ENCODE results near the gene TST. TPM values are rescaled to one million over a fixed set of nuclear protein-coding genes. Genes with fewer than 3 reads are reported as not detected.
A peak's percentile ranks its signal among the peaks of the same experiment; 100 is the strongest.

TST gene
- total RNA-seq, 1 donor from 2014 or later, result 21.5 TPM

DNA sequence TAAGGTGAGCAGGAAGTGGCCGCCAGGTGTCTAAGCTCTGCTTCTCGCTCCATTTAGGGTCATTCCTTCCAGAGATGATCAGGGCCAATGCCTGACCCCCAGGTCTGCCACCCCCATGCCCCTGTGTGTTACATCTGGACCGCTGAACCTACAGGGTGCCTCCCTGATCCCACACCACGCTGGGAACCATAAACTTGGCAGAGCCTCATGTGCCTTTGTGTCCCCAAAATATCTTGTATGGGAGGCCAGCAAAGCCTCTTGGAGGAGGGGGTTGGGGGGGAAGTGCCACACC is 3.7 kb downstream of the TST start:
- no peak for DNase-seq (ENCODE audit: low spot score)
- peaks cover 11% of the 10 kb centered on the region for H3F3A ChIP-seq (ENCODE audit: low read depth)
- H3K36me3 ChIP-seq, result no peaks in the 10 kb centered on the region
- no peaks in the 10 kb centered on the region for H3K9me3 ChIP-seq (ENCODE audit: low read depth)
- H3K9ac ChIP-seq, result no peak overlapping the region
- H3K4me1 Mint-ChIP-seq, result peaks cover 27% of the 10 kb centered on the region
- no peak overlapping the region for H3K27ac ChIP-seq
- TF ChIP-seq, protein P1, sequence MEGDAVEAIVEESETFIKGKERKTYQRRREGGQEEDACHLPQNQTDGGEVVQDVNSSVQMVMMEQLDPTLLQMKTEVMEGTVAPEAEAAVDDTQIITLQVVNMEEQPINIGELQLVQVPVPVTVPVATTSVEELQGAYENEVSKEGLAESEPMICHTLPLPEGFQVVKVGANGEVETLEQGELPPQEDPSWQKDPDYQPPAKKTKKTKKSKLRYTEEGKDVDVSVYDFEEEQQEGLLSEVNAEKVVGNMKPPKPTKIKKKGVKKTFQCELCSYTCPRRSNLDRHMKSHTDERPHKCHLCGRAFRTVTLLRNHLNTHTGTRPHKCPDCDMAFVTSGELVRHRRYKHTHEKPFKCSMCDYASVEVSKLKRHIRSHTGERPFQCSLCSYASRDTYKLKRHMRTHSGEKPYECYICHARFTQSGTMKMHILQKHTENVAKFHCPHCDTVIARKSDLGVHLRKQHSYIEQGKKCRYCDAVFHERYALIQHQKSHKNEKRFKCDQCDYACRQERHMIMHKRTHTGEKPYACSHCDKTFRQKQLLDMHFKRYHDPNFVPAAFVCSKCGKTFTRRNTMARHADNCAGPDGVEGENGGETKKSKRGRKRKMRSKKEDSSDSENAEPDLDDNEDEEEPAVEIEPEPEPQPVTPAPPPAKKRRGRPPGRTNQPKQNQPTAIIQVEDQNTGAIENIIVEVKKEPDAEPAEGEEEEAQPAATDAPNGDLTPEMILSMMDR (IDR thresholded peaks at IDR 0.05), result no peak
- TF ChIP-seq EZH2phosphoT487 (IDR thresholded peaks at IDR 0.05) (no peak), EZH2 (IDR thresholded peaks at IDR 0.05) (no peak)
- H2AFZ ChIP-seq (replicated peaks), result no peak overlapping the region
- H3K4me3 ChIP-seq, result no peak overlapping the region
- H3K79me2 ChIP-seq (ENCODE audit: low read depth), result peaks cover 40% of the 10 kb centered on the region
- H3K4me2 ChIP-seq, result no peak overlapping the region
- H3K4me3 Mint-ChIP-seq, result no peak overlapping the region
- no peaks in the 10 kb centered on the region for H3K27me3 ChIP-seq
- no peak overlapping the region for H3K27ac Mint-ChIP-seq
- H3K4me1 ChIP-seq, result peaks cover 20% of the 10 kb centered on the region
- no peaks in the 10 kb centered on the region for H3K9me3 Mint-ChIP-seq
- H4K20me1 ChIP-seq (ENCODE audit: low read depth), result peaks cover 64% of the 10 kb centered on the region
- peaks cover 8% of the 10 kb centered on the region for H3K27me3 Mint-ChIP-seq (ENCODE audit: insufficient read depth, low read depth)
- peaks cover 9% of the 10 kb centered on the region for H3K36me3 Mint-ChIP-seq

DNA sequence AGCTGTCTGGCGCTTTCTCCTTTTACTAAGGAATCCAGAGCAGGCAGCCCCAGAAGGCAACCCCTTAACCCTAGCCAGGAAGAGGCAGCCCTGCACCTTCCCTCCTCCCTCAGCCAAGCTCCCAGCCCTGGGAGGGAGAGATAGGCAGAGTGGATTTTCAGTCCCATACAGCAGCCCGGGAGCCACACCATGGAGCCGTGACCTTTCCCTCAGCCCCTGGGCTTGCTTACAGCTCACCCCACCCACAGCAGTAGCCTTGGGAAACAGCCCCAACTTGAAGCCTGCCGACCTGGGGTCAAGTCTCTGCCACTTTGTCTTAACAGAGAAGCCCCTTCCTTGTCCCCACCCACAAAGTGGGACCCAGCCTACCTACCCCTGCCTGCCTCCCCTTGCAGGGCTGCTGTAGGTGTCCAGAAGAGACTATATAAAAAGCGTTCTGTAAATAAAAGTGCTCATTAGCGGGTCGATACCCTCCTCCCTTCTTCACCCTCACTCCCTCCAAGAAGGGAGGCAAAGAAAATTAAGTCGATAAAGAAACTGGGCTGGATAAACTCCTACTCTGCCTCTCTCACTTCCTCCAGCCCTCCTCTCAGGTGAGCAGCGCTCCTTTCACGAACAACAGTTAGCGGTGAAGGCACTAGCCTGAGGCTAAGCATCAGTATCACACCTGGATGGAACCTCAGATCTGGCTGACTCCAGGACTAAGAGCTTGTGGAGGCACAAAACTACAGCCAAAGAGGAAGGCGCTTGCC is 4.2 kb downstream of the TST start:
- no peak overlapping the region for H3K27ac ChIP-seq
- peaks cover 22% of the 10 kb centered on the region for H3K4me1 Mint-ChIP-seq

DNA sequence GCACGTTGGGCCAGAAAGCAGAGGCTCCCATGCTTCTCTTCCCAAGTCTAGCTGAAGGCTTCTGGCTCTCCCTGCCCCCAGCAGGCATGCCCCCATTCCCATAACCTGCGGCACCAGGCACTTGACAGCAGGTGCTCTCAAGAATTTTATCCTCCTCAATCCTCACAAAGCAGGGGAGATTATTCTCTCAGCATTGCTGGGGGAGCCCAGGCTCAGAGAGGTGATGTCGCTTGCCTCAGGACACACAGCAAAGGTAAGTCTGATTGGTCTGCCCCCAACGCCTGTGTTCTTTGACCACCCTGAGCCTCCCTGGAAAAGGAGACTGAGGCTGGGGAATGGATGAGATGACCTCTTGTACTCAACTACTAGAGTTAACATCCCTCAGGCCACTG is 4.8 kb downstream of the TST start:
- no peaks in the 10 kb centered on the region for H3K27me3 ChIP-seq
- no peak overlapping the region for H3K4me3 Mint-ChIP-seq
- H3K27ac Mint-ChIP-seq, result no peak overlapping the region
- H3K9me3 ChIP-seq (ENCODE audit: low read depth), result no peaks in the 10 kb centered on the region
- peaks cover 17% of the 10 kb centered on the region for H3K4me1 ChIP-seq
- peaks cover 64% of the 10 kb centered on the region for H4K20me1 ChIP-seq (ENCODE audit: low read depth)
- H3K9ac ChIP-seq, result no peak overlapping the region
- H3K4me3 ChIP-seq, result no peak overlapping the region
- peaks cover 20% of the 10 kb centered on the region for H3K4me1 Mint-ChIP-seq
- H3K27me3 Mint-ChIP-seq (ENCODE audit: insufficient read depth, low read depth), result peaks cover 8% of the 10 kb centered on the region
- H3K79me2 ChIP-seq (ENCODE audit: low read depth), result peaks cover 31% of the 10 kb centered on the region
- no peak overlapping the region for H2AFZ ChIP-seq (replicated peaks)
- no peak overlapping the region for H3K4me2 ChIP-seq
- H3K9me3 Mint-ChIP-seq, result no peaks in the 10 kb centered on the region
- H3K36me3 Mint-ChIP-seq, result peaks cover 9% of the 10 kb centered on the region
- no peak for DNase-seq (ENCODE audit: low spot score)
- H3K27ac ChIP-seq, result no peak overlapping the region
- peaks cover 11% of the 10 kb centered on the region for H3F3A ChIP-seq (ENCODE audit: low read depth)
- no peak for TF ChIP-seq EZH2 (IDR thresholded peaks at IDR 0.05)
- TF ChIP-seq, protein P1 (IDR thresholded peaks at IDR 0.05), result no peak
- no peak for TF ChIP-seq EZH2phosphoT487 (IDR thresholded peaks at IDR 0.05)
- no peaks in the 10 kb centered on the region for H3K36me3 ChIP-seq

More for the DNA sequence above, 4.2 kb downstream of the TST start:
- H3K27ac Mint-ChIP-seq, result peak overlapping the region; percentile 57
- Histone ChIP-seq H3K4me2 (no peak overlapping the region), H3F3A (ENCODE audit: low read depth) (peaks cover 11% of the 10 kb centered on the region), H3K27me3 (no peaks in the 10 kb centered on the region), H4K20me1 (ENCODE audit: low read depth) (peaks cover 64% of the 10 kb centered on the region), H2AFZ (replicated peaks) (no peak overlapping the region), H3K9ac (no peak overlapping the region), H3K4me1 (peaks cover 17% of the 10 kb centered on the region), H3K79me2 (ENCODE audit: low read depth) (peaks cover 35% of the 10 kb centered on the region), H3K9me3 (ENCODE audit: low read depth) (no peaks in the 10 kb centered on the region), H3K4me3 (no peak overlapping the region), H3K36me3 (no peaks in the 10 kb centered on the region)
- no peak for TF ChIP-seq EZH2phosphoT487 (IDR thresholded peaks at IDR 0.05)
- TF ChIP-seq, protein P1 (IDR thresholded peaks at IDR 0.05), result no peak
- TF ChIP-seq EZH2 (IDR thresholded peaks at IDR 0.05), result no peak
- peaks cover 9% of the 10 kb centered on the region for H3K36me3 Mint-ChIP-seq
- peak overlapping the region; percentile 59 for H3K4me3 Mint-ChIP-seq
- peaks cover 8% of the 10 kb centered on the region for H3K27me3 Mint-ChIP-seq (ENCODE audit: insufficient read depth, low read depth)
- H3K9me3 Mint-ChIP-seq, result no peaks in the 10 kb centered on the region
- no peak for DNase-seq (ENCODE audit: low spot score)
